Mucosa of descending colon (tissue), 3 donors: ENCODE data around the gene P3R3URF. TPM values are rescaled to one million over a fixed set of nuclear protein-coding genes. Genes with fewer than 3 reads are reported as not detected.
A peak's percentile ranks its signal among the peaks of the same experiment; 100 is the strongest.

Experiments
- ATAC-seq: fragments of 200-7000 bp; cut with Tn5 transposase; one replicate; pipeline ENCODE4 v1.9.1; 2020; ENCODE audit warnings: mild to moderate bottlenecking, moderate library complexity
- DNase-seq, 3 donors: peaks; one replicate each; pipeline ENCODE4 v3.0.0-alpha.2; 2020
- H3K36me3 ChIP-seq: fragments of 200-600 bp; one replicate; pipeline ENCODE4 v1.8.0; 2021; ENCODE audit warnings: low read depth, mild to moderate bottlenecking
- H3K4me1 ChIP-seq: fragments of 200-600 bp; one replicate; pipeline ENCODE4 v1.8.0; 2021; ENCODE audit warnings: low read depth, mild to moderate bottlenecking
- H3K4me3 ChIP-seq: fragments of 200-600 bp; one replicate; pipeline ENCODE4 v1.8.0; 2021; ENCODE audit warnings: mild to moderate bottlenecking
- H3K9me3 ChIP-seq: fragments of 200-600 bp; one replicate; pipeline ENCODE4 v1.8.0; 2021; ENCODE audit warnings: mild to moderate bottlenecking
- CTCF ChIP-seq: fragments of 200-600 bp; IDR thresholded peaks from one replicate; pipeline ENCODE4 v1.8.0; 2022; ENCODE audit warnings: antibody characterized with exemption, mild to moderate bottlenecking
- intact Hi-C, 2 donors: fragments of 100-400 bp; cut with DNase I in 1 of 2; cut with micrococcal nuclease in 1 of 2; formaldehyde crosslinking; loops; one replicate each; pipeline versions ENCODE4 v1.11.0 to v1.11.1; 2022; cut with DNase I, micrococcal nuclease
- total RNA-seq, 3 donors: library from RNA; stranded (reverse); fragmentation: NEBNext Ultra II Directional in 2 of 3; extraction: Animal tissue kit (Norgen Biotek cat#: 25700) in 2 of 3; gene quantifications; one replicate each; pipeline versions ENCODE4 v1.2.1 to v1.2.4, GENCODE V29; 2021 to 2023
- donor health status: DM: no; HTN: no; CAD: no; lungs with moderate emphysema.
- donor health status: DM: no; HTN: no; CAD: no.
- donor health status: DM: no; HTN: yes; CAD: no.

The P3R3URF gene
- total RNA-seq, 3 donors from 2014 or later: not detected

- TF ChIP-seq CTCF: no peak
- H3K36me3 ChIP-seq: no peaks in the 10 kb centered on the region
- ATAC-seq (no peak), DNase-seq (no peak)
- H3K4me1 ChIP-seq: peaks cover 3% of the 10 kb centered on the region
- no peaks in the 10 kb centered on the region for H3K9me3 ChIP-seq
- no peak overlapping the region for H3K4me3 ChIP-seq
- intact Hi-C loops: no loop called here
Observed at GRCh38 chr1:46175243-46175642, 1.0 kb downstream of the P3R3URF start.

- Histone ChIP-seq H3K4me1 (peaks cover 3% of the 10 kb centered on the region), H3K36me3 (no peaks in the 10 kb centered on the region), H3K4me3 (no peak within 1 kb of the TSS), H3K9me3 (no peaks in the 10 kb centered on the region)
- no peak for TF ChIP-seq CTCF
- DNase-seq (no peak), ATAC-seq (no peak)
- intact Hi-C loops: no loop called here
Observed at GRCh38 chr1:46174448-46175231, 1.6 kb downstream of the P3R3URF start, which contains the start of gene TSPAN1. Gene TSPAN1, plus strand, starts transcription at chr1:46175087. Its CDS starts 6,021 bp downstream, at chr1:46181108.

GRCh38 chr1:46173361-46173856 lies 2.9 kb downstream of the P3R3URF start:
- H3K4me3 ChIP-seq: no peak overlapping the region
- TF ChIP-seq CTCF: no peak
- no peaks in the 10 kb centered on the region for H3K9me3 ChIP-seq
- peaks cover 3% of the 10 kb centered on the region for H3K4me1 ChIP-seq
- intact Hi-C loops: no loop called here
- DNase-seq (no peak), ATAC-seq (no peak)
- H3K36me3 ChIP-seq: no peaks in the 10 kb centered on the region

- H3K4me3 ChIP-seq: no peak overlapping the region
- no peak for TF ChIP-seq CTCF
- ATAC-seq (peak; percentile 42), DNase-seq (no peak)
- no peaks in the 10 kb centered on the region for H3K9me3 ChIP-seq
- peaks cover 3% of the 10 kb centered on the region for H3K4me1 ChIP-seq
- intact Hi-C loops: no loop called here
- no peaks in the 10 kb centered on the region for H3K36me3 ChIP-seq
Observed at GRCh38 chr1:46172321-46172720, 4.0 kb downstream of the P3R3URF start.

- Histone ChIP-seq H3K9me3 (no peaks in the 10 kb centered on the region), H3K4me3 (no peak overlapping the region), H3K36me3 (no peaks in the 10 kb centered on the region), H3K4me1 (peaks cover 7% of the 10 kb centered on the region)
- peak; percentile 77 for ATAC-seq
- no peak for TF ChIP-seq CTCF
- intact Hi-C loops: no loop called here
- DNase-seq: peak; percentile 61 to 77 (median 72)
Observed at GRCh38 chr1:46171871-46172270, 4.4 kb downstream of the P3R3URF start.
